Measurements from ENCODE around the gene PPP6R2. TPM values are rescaled to one million over a fixed set of nuclear protein-coding genes. Genes with fewer than 3 reads are reported as not detected.

Gene PPP6R2
- total RNA-seq, 1 experiment from 2014 or later = 60.6 TPM

GRCh38 chr22:50311606-50312351 is 31.3 kb upstream of the PPP6R2 start:
- H3K27me3 ChIP-seq = peaks cover 34% of the 10 kb centered on the region
- no peaks in the 10 kb centered on the region for H3K36me3 ChIP-seq
- H3K27ac ChIP-seq = no peak overlapping the region
- no peak for DNase-seq
- no peaks in the 10 kb centered on the region for H3K9me3 ChIP-seq (replicated peaks)
- peaks cover 31% of the 10 kb centered on the region for H3K4me1 ChIP-seq
- no peak overlapping the region for H3K4me3 ChIP-seq

DNA sequence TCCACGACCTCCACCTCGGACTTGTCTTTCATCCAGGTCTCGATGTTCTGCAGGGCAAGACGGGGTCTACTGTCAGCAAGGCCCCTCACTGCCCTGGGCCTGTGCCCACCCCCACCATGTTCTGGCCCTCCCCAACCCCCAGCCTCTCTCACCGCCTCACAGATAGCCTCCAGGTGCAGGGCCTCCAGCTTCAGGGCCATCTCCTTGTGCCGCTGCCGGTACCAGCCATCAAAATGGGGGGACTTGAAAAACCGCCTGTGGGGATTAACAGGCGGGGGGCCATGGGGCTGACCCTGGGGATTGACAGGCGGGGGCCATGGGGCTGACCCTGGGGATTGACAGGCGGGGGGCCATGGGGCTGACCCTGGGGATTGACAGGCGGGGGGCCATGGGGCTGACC is 30.8 kb upstream of the PPP6R2 start:
- peaks cover 31% of the 10 kb centered on the region for H3K4me1 ChIP-seq

DNA sequence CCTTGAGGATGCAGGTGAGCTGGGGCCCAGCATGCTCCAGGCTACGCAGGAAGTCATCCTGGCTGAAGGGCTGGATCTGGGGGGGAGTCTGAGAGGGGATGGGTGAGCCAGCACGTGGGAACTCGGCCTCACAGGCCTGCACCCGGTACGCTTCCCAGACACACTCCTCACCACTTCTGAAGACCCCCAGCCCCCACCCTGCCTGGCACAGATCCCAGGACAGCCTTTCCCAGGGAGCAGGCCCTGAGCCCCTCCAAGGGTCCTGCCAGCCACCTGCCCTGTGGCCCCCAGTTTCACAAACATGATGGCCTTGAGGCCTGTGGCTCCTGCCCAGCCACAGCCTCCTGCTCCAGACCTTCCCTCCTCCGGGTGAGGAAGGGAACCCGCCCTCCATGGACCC is 30.1 kb upstream of the PPP6R2 start:
- no peak overlapping the region for H3K4me3 ChIP-seq
- H3K9me3 ChIP-seq (replicated peaks) = no peaks in the 10 kb centered on the region
- H3K4me1 ChIP-seq = peaks cover 29% of the 10 kb centered on the region
- no peak for DNase-seq
- peaks cover 34% of the 10 kb centered on the region for H3K27me3 ChIP-seq
- H3K27ac ChIP-seq = no peak overlapping the region
- H3K36me3 ChIP-seq = no peaks in the 10 kb centered on the region

More for the DNA sequence above, 30.8 kb upstream of the PPP6R2 start:
- H3K27me3 ChIP-seq = peaks cover 34% of the 10 kb centered on the region
- no peaks in the 10 kb centered on the region for H3K9me3 ChIP-seq (replicated peaks)
- no peaks in the 10 kb centered on the region for H3K36me3 ChIP-seq
- H3K4me3 ChIP-seq = no peak overlapping the region
- no peak overlapping the region for H3K27ac ChIP-seq
- no peak for DNase-seq

DNA sequence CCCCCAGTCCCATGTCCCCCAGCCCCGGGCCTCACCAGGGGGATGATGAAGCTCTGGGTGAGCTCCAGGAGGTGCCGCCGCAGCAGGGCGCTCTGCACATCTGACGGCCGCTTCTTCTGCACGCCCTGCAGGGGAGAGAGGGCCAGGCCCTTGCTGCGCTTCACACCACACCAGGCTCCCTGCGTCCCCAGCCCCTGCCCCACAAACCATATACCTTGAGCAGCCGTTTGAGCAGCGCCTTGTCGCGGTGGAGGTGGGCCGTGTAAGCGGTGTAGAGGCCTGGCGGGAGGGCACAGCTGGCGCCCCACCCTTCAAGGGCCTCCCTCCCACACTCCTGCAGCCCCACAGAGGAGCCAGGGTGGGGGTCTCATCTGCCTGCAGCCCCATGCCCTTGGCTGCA is 29.5 kb upstream of the PPP6R2 start:
- H3K4me3 ChIP-seq = no peak overlapping the region
- no peak overlapping the region for H3K27ac ChIP-seq
- H3K9me3 ChIP-seq (replicated peaks) = no peaks in the 10 kb centered on the region
- no peaks in the 10 kb centered on the region for H3K36me3 ChIP-seq
- peaks cover 23% of the 10 kb centered on the region for H3K4me1 ChIP-seq
- DNase-seq = peak in 1 of 2 experiments; percentile 6
- peaks cover 34% of the 10 kb centered on the region for H3K27me3 ChIP-seq

GRCh38 chr22:50314081-50314454 is 29.1 kb upstream of the PPP6R2 start:
- H3K4me3 ChIP-seq = no peak overlapping the region
- peaks cover 18% of the 10 kb centered on the region for H3K4me1 ChIP-seq
- H3K27me3 ChIP-seq = peaks cover 34% of the 10 kb centered on the region
- H3K9me3 ChIP-seq (replicated peaks) = no peaks in the 10 kb centered on the region
- no peak overlapping the region for H3K27ac ChIP-seq
- peak in 1 of 2 experiments; percentile 8 for DNase-seq
- no peaks in the 10 kb centered on the region for H3K36me3 ChIP-seq

- no peak overlapping the region for H3K27ac ChIP-seq
- DNase-seq = peak; percentile 48 to 49
- peaks cover 34% of the 10 kb centered on the region for H3K27me3 ChIP-seq
- no peak overlapping the region for H3K4me3 ChIP-seq
- no peaks in the 10 kb centered on the region for H3K9me3 ChIP-seq (replicated peaks)
- peaks cover 12% of the 10 kb centered on the region for H3K4me1 ChIP-seq
- H3K36me3 ChIP-seq = no peaks in the 10 kb centered on the region
These were observed 28.5 kb upstream of the PPP6R2 start for GRCh38 chr22:50314455-50315288.

DNA sequence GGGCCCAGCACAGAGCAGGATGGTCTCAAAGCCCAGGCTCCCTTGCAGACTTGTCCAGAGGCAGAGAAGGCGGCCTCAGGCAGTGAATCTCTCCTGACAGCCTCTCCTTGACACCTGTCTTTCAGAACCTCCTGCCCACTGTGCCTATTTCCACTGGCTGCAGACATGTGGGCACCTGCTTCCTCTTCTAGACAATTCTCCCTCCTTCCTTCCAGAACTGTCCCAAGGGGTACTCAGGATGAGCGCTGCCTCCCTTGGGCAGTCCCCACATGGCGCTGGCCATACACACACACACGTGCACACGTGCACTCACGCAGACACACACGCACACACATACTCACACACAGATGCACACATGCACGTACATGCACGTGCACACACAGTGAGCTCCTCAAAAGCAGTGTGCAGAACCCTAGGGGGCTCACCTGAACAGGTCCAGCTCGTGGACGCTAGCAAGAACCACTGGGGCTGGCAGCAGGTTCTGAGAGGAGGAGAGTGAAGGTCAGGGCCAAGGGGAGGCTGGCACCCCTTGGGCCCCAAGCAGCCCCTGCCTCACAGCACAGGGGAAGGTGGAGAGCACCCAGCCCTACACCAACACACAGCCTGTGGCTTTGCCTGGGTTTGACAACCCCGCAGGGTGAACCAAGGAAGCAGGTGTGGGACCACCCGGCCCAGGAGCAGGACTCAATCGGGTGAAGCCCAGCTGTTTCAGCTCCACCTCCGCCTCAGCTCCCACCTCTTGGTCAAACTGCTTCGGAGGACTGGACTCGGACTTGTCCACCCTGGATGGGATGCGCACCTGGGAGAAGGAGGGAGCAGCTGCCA is 27.6 kb upstream of the PPP6R2 start:
- H3K27me3 ChIP-seq = peaks cover 34% of the 10 kb centered on the region
- H3K27ac ChIP-seq = no peak overlapping the region
- H3K4me1 ChIP-seq = peaks cover 7% of the 10 kb centered on the region; the same call in 1 of the 2 replicates
- no peak overlapping the region for H3K4me3 ChIP-seq
- peak in 1 of 2 experiments; percentile 17 for DNase-seq
- no peaks in the 10 kb centered on the region for H3K9me3 ChIP-seq (replicated peaks)
- no peaks in the 10 kb centered on the region for H3K36me3 ChIP-seq

DNA sequence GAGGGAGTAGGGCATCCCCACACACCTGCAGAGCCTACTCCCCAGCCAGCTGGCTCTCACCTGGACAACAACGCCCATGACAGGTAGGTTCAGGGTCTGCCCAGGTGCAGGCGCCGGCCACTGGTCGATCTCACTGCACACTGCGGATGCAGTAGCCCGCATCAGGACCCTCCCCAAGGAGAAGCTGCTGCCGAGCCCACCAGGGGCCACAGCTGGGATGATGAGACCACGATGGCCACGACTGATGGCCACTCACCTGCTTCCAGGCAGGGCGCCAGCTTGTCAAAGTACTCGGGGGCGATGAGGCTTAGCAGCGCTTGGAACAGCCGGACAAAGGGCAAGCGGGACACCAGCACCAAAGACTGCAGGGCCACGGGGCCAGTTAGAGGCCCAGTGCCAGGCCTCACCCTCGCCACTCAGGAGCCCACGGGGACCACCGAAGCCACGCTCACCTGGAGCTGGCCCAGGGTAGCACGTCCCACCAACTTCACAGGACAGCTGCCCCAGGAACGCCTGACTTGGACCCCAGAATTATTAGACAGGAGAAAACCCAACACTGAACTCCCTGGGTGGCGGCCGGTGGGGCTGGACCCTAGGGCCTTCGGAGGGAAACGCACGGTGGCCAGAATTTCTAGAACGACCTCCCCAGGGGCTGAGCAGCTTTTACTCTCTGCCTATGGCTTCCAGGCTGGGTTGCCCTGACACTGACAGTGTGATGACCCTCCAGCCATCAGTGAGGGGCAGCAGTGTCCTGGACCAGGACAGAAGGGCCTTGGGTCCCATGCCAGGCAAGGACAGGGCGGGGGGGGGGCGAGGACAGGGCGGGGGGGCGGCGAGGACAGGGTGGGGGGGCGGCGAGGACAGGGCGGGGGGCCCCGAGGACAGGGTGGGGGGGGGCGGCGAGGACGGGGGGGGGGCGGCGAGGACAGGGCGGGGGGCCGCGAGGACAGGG is 26.7 kb upstream of the PPP6R2 start:
- peaks cover 34% of the 10 kb centered on the region for H3K27me3 ChIP-seq
- no peaks in the 10 kb centered on the region for H3K9me3 ChIP-seq (replicated peaks)
- peak in 1 of 2 experiments; percentile 9 for DNase-seq
- H3K27ac ChIP-seq = no peak overlapping the region
- H3K36me3 ChIP-seq = no peaks in the 10 kb centered on the region
- H3K4me3 ChIP-seq = no peak overlapping the region
- peaks cover 7% of the 10 kb centered on the region; the same call in 1 of the 2 replicates for H3K4me1 ChIP-seq

DNA sequence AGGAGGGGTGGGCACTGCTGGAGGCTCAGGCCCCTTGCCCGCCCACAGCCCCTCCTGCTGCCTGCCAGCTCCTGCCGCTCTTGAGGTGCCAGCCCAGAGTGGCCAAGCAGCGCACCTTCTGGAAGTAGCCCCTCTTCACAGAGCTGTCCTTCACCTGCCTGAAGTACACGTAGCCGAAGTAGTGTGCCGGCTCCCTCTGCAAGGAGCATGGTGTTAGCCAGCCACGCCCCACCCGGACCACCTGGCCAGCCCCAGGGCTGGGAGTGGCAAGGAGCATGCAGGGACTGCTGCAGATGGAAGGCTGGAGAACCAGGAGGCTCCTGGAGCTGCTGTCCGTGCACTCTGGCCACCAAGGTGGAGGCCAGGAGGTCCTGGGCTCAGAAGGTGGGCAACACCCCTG is 25.9 kb upstream of the PPP6R2 start:
- DNase-seq = peak in 1 of 2 experiments; percentile 13
- no peaks in the 10 kb centered on the region for H3K36me3 ChIP-seq
- no peaks in the 10 kb centered on the region for H3K9me3 ChIP-seq (replicated peaks)
- no peak overlapping the region for H3K27ac ChIP-seq
- no peak overlapping the region for H3K4me3 ChIP-seq
- H3K4me1 ChIP-seq = peaks cover 7% of the 10 kb centered on the region; the same call in 1 of the 2 replicates
- peaks cover 30% of the 10 kb centered on the region for H3K27me3 ChIP-seq

- H3K27ac ChIP-seq = no peak overlapping the region
- H3K4me1 ChIP-seq = peaks cover 7% of the 10 kb centered on the region; the same call in 1 of the 2 replicates
- no peak overlapping the region for H3K4me3 ChIP-seq
- no peaks in the 10 kb centered on the region for H3K9me3 ChIP-seq (replicated peaks)
- H3K36me3 ChIP-seq = no peaks in the 10 kb centered on the region
- DNase-seq = no peak
- peaks cover 30% of the 10 kb centered on the region for H3K27me3 ChIP-seq
These were observed 25.5 kb upstream of the PPP6R2 start for GRCh38 chr22:50317674-50318073.

GRCh38 chr22:50318356-50318697 is 24.8 kb upstream of the PPP6R2 start:
- H3K36me3 ChIP-seq = no peaks in the 10 kb centered on the region
- peaks cover 30% of the 10 kb centered on the region for H3K27me3 ChIP-seq
- no peak overlapping the region for H3K4me3 ChIP-seq
- no peaks in the 10 kb centered on the region for H3K9me3 ChIP-seq (replicated peaks)
- DNase-seq = peak; percentile 25 to 49
- no peak overlapping the region for H3K27ac ChIP-seq
- H3K4me1 ChIP-seq = peaks cover 7% of the 10 kb centered on the region; the same call in 1 of the 2 replicates

GRCh38 chr22:50318698-50319411 is 24.3 kb upstream of the PPP6R2 start:
- peaks cover 7% of the 10 kb centered on the region; the same call in 1 of the 2 replicates for H3K4me1 ChIP-seq
- H3K9me3 ChIP-seq (replicated peaks) = no peaks in the 10 kb centered on the region
- no peaks in the 10 kb centered on the region for H3K36me3 ChIP-seq
- no peak overlapping the region for H3K27ac ChIP-seq
- DNase-seq = peak in 1 of 2 experiments; percentile 9
- no peak overlapping the region for H3K4me3 ChIP-seq
- H3K27me3 ChIP-seq = peaks cover 27% of the 10 kb centered on the region

GRCh38 chr22:50319503-50319951 is 23.6 kb upstream of the PPP6R2 start:
- Histone ChIP-seq H3K4me3 (no peak overlapping the region), H3K9me3 (replicated peaks) (no peaks in the 10 kb centered on the region), H3K27me3 (peaks cover 21% of the 10 kb centered on the region), H3K36me3 (no peaks in the 10 kb centered on the region), H3K4me1 (peaks cover under 1% of the 10 kb centered on the region; the same call in 1 of the 2 replicates), H3K27ac (no peak overlapping the region)
- DNase-seq = no peak

Measured in SJCRH30 (cell line).